T-helper 17 cell (primary cell): ENCODE data around the gene MGME1. TPM values are rescaled to one million over a fixed set of nuclear protein-coding genes. Genes with fewer than 3 reads are reported as not detected.
"Not testable (repeated sequence)": the region's sequence is repeated elsewhere in the genome, so short reads cannot be mapped to it uniquely, and the experiment has no call there.

Experiments used
- ATAC-seq: fragments of 150-1000 bp; cut with Tn5 transposase; 2 replicates; pipeline ENCODE4 v1.10.0; 2021; ENCODE audit warnings: mild to moderate bottlenecking, moderate library complexity
- DNase-seq, 3 donors: peaks; one replicate each; pipeline versions ENCODE4 v3.0.0 to v3.0.0-alpha.2; 2020 to 2021
- H3K9me3 ChIP-seq: one replicate; pipeline ENCODE4 v1.7.0; 2013; ENCODE audit warnings: low read length, mild to moderate bottlenecking; ENCODE audit not compliant: control insufficient read depth, poor library complexity, severe bottlenecking
- H3K27ac Mint-ChIP-seq: one replicate; pipeline ENCODE4 v1.8.0; 2022; ENCODE audit warnings: mild to moderate bottlenecking, moderate library complexity, mixed read lengths
- H3K27me3 Mint-ChIP-seq: one replicate; pipeline ENCODE4 v1.8.0; 2022; ENCODE audit warnings: mixed read lengths
- H3K36me3 Mint-ChIP-seq: one replicate; pipeline ENCODE4 v1.8.0; 2022; ENCODE audit warnings: low read depth, mixed read lengths
- H3K4me1 Mint-ChIP-seq: one replicate; pipeline ENCODE4 v1.8.0; 2022; ENCODE audit warnings: mild to moderate bottlenecking, mixed read lengths
- H3K4me3 Mint-ChIP-seq: one replicate; pipeline ENCODE4 v1.8.0; 2022; ENCODE audit warnings: mild to moderate bottlenecking, moderate library complexity, mixed read lengths
- total RNA-seq, 4 donors: library from RNA in 2 of 4; stranded (reverse) in 2 of 4; gene quantifications; one replicate each; pipeline ENCODE4 v1.2.3 and lab custom pipeline; 2022 to 2026

The MGME1 gene
- total RNA-seq, 2 donors from 2014 or later = 10.6 to 10.9 TPM

- H3K27ac Mint-ChIP-seq = peak overlapping the region; percentile 97
- ATAC-seq (peak; percentile 17), DNase-seq (no peak)
- no peaks in the 10 kb centered on the region for H3K27me3 Mint-ChIP-seq
- peaks cover 2% of the 10 kb centered on the region for H3K36me3 Mint-ChIP-seq
- H3K9me3 ChIP-seq = no peaks in the 10 kb centered on the region
- peaks cover 54% of the 10 kb centered on the region for H3K4me1 Mint-ChIP-seq
- peak overlapping the region; percentile 78 for H3K4me3 Mint-ChIP-seq
Observed at GRCh38 chr20:17958373-17959256, 10.2 kb upstream of the MGME1 start.

- peak; percentile 42 for ATAC-seq
- no peaks in the 10 kb centered on the region for H3K9me3 ChIP-seq
- Mint-ChIP-seq H3K27ac (peak overlapping the region; percentile 97), H3K4me3 (peak overlapping the region; percentile 78), H3K36me3 (peaks cover 2% of the 10 kb centered on the region), H3K4me1 (peaks cover 57% of the 10 kb centered on the region), H3K27me3 (no peaks in the 10 kb centered on the region)
- no peak for DNase-seq
Observed at GRCh38 chr20:17959257-17959627, 9.6 kb upstream of the MGME1 start.

- not testable (repeated sequence) for DNase-seq, H3K27me3 Mint-ChIP-seq, H3K9me3 ChIP-seq, H3K36me3 Mint-ChIP-seq, H3K4me3 Mint-ChIP-seq, ATAC-seq
- H3K4me1 Mint-ChIP-seq = peaks cover 58% of the 10 kb centered on the region
- H3K27ac Mint-ChIP-seq = peak overlapping the region; percentile 97
Observed at GRCh38 chr20:17960400-17960885, 8.4 kb upstream of the MGME1 start.

DNA sequence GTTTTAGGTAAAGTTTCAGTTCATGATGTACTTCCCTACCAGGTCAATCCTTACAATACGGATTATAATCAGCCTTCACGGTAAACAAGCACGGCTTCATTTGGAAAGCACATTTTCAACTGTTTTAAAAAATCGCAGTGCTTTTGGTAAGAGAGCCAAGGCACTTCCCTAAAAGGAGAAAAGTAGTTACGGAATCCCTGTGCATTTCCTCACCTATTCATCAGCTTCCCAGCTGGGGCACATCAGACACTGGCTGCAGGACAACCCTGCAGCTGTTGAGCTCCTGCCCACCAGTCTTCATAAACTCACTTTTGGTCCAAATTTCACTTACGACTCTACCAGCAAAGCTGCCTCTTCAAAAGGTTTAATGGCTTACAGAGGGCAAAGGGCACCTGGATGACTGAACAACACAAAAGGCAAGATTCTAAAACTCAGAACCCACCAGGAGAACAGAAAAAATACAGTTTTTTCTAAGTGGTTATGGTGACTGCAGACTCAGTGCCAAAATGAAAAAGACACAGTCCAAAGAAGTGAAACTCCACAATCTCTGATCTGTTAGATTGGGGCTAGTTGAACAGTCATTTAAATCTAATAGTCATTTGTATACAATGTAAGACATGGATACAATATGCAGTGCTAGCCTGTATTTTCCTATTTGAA, 7.8 kb upstream of the MGME1 start:
- H3K36me3 Mint-ChIP-seq = peaks cover 2% of the 10 kb centered on the region
- ATAC-seq = no peak
- H3K27me3 Mint-ChIP-seq = no peaks in the 10 kb centered on the region
- DNase-seq = no peak
- H3K4me3 Mint-ChIP-seq = peak overlapping the region; percentile 71
- H3K9me3 ChIP-seq = no peaks in the 10 kb centered on the region
- H3K27ac Mint-ChIP-seq = peak overlapping the region; percentile 97
- H3K4me1 Mint-ChIP-seq = peaks cover 62% of the 10 kb centered on the region

- no peak for DNase-seq
- Mint-ChIP-seq H3K4me3 (peak overlapping the region; percentile 71), H3K27ac (peak overlapping the region; percentile 97), H3K27me3 (no peaks in the 10 kb centered on the region), H3K36me3 (peaks cover 2% of the 10 kb centered on the region), H3K4me1 (peaks cover 66% of the 10 kb centered on the region)
- ATAC-seq = no peak
- no peaks in the 10 kb centered on the region for H3K9me3 ChIP-seq
Observed at GRCh38 chr20:17961587-17961940, 7.3 kb upstream of the MGME1 start.

GRCh38 chr20:17963114-17963897, 5.5 kb upstream of the MGME1 start:
- Mint-ChIP-seq H3K27me3 (no peaks in the 10 kb centered on the region), H3K4me3 (peak overlapping the region; percentile 52), H3K36me3 (peaks cover 2% of the 10 kb centered on the region), H3K27ac (peak overlapping the region; percentile 97), H3K4me1 (peaks cover 69% of the 10 kb centered on the region)
- DNase-seq = no peak
- no peak for ATAC-seq
- H3K9me3 ChIP-seq = no peaks in the 10 kb centered on the region

- Mint-ChIP-seq H3K4me3 (peak overlapping the region; percentile 95), H3K36me3 (peaks cover 2% of the 10 kb centered on the region), H3K27ac (peak overlapping the region; percentile 97), H3K27me3 (no peaks in the 10 kb centered on the region), H3K4me1 (peaks cover 63% of the 10 kb centered on the region)
- DNase-seq (no peak), ATAC-seq (no peak)
- no peaks in the 10 kb centered on the region for H3K9me3 ChIP-seq
Observed at GRCh38 chr20:17964073-17964472, 4.7 kb upstream of the MGME1 start.

DNA sequence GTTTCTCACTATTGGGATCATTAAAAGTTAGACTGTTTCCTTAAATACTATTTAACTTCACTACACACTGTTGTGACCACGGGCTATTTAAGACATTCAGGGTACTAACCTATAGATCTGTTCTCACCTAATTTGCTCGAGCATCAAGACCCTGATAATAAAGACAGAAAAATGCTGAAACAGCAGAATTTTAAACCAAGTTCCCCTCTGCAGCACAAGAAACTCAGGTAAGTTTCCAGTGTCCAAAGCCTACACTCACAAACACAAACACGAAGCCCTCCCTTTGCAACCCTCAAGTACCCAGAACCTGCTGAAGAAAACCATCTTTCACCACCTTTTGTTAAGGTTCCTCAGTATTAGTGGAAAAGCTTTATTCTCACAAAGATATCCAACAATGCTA, 4.2 kb upstream of the MGME1 start:
- DNase-seq = no peak
- Mint-ChIP-seq H3K36me3 (peaks cover 2% of the 10 kb centered on the region), H3K4me3 (peak overlapping the region; percentile 95)

DNA sequence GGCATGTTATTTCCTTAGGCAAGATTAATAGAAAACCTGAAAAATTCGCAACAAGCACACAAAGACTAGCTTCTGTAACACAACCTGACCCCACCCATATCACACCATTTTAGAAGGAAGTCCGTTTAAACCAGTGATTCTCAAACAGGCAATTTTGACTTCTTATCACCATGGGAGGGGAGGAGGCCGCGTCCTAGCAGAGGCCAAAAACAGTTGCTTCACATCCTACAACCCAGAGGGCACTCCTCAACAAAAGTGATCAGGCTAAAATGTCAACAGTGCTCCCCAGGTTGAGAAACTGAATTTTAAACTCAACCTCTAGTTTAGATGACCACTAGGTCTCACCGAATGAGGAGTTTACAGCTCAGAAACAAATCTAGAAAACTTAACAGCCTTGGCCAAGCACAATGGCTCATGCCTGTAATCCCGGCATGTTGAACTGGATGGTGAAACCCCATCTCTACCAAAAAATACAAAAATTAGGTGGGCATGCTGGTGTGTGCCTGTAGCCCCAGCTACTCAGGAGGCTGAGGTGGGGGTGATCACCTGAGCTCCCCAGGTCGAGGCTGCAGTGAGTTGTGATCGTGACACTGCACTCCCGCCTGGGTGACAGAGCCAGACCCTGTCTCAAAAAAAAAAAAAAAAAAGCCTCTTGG, 3.6 kb upstream of the MGME1 start:
- ATAC-seq (no peak), DNase-seq (no peak)
- Mint-ChIP-seq H3K27ac (peak overlapping the region; percentile 97), H3K4me1 (peaks cover 60% of the 10 kb centered on the region), H3K27me3 (no peaks in the 10 kb centered on the region), H3K4me3 (peak overlapping the region; percentile 95), H3K36me3 (peaks cover 2% of the 10 kb centered on the region)
- H3K9me3 ChIP-seq = no peaks in the 10 kb centered on the region

More for the DNA sequence above, 4.2 kb upstream of the MGME1 start:
- Mint-ChIP-seq H3K27ac (peak overlapping the region; percentile 97), H3K4me1 (peaks cover 59% of the 10 kb centered on the region), H3K27me3 (no peaks in the 10 kb centered on the region)
- no peaks in the 10 kb centered on the region for H3K9me3 ChIP-seq
- no peak for ATAC-seq

GRCh38 chr20:17966432-17967310, 2.1 kb upstream of the MGME1 start:
- Mint-ChIP-seq H3K4me3 (peak overlapping the region; percentile 95), H3K36me3 (peaks cover 2% of the 10 kb centered on the region), H3K27ac (peak overlapping the region; percentile 97), H3K27me3 (no peaks in the 10 kb centered on the region), H3K4me1 (peaks cover 62% of the 10 kb centered on the region)
- ATAC-seq (peak; percentile 24), DNase-seq (no peak)
- no peaks in the 10 kb centered on the region for H3K9me3 ChIP-seq

DNA sequence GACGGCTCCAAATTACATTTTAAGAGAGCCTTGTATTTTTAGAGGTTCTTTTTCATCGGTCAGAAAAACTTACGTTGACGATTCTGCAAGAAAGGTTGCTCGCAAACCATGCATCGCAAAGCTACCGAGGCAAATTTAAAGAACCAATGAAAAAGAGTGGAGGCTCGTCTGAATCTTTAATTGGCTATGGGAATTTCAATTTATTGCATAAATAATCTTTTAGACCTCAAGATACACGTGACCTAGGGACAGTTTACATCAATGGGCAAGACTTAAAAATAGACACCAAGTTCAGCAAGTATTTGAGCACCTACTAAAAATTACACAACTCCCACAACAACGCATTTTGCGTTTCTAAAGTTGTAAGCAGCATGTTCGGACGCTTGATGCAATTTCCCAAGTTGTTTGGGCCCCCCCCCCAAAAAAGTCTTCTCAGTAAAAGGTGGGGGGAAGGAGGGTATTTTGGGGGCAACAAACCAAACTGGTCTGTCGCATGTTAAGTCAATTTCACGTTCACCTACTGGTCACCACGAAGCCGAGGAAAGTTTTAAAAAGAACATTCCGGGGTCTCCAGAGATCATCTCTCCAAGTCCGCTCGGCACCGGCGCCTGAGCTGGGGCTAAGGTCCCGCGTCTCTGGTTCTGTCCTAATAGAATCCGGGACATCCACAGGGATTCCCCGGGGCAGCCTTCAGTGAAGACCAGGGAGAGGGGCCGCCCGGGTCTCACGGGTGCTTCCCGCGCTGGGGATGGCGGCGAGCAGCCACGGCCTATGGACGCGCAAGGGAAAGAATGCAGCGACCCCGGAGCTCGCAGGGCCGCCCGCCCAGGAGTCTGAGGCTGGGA, 1.1 kb upstream of the MGME1 start:
- Mint-ChIP-seq H3K36me3 (peaks cover 2% of the 10 kb centered on the region), H3K4me3 (peak overlapping the region; percentile 95), H3K27me3 (no peaks in the 10 kb centered on the region), H3K4me1 (peaks cover 61% of the 10 kb centered on the region), H3K27ac (peak overlapping the region; percentile 97)
- ATAC-seq = no peak
- DNase-seq = peak in 1 of 3 donors; percentile 8
- no peaks in the 10 kb centered on the region for H3K9me3 ChIP-seq
